GM12878 (cell line): ENCODE data around the gene CETP.

Experiments
- HSF1 ChIP-seq: fragments of 150-350 bp; IDR thresholded peaks from 2 replicates; pipeline ENCODE4 v1.6.1; 2014; ENCODE audit warnings: mild to moderate bottlenecking, low read depth, low read length
- POLR2AphosphoS5 ChIP-seq: IDR thresholded peaks from 2 replicates; pipeline ENCODE4 v1.6.1; 2011; ENCODE audit warnings: mild to moderate bottlenecking, low read length, inconsistent platforms
- TAF1 ChIP-seq: IDR thresholded peaks from 2 replicates; pipeline ENCODE4 v1.6.1; 2011; ENCODE audit warnings: mild to moderate bottlenecking, low read depth, low read length, borderline replicate concordance

- TF ChIP-seq POLR2AphosphoS5 (no peak), HSF1 (no peak), TAF1 (no peak)
These were observed 32.1 kb upstream of the CETP start for GRCh38 chr16:56929639-56930038.
